ENCODE measurements around the gene FXYD3. TPM values are rescaled to one million over a fixed set of nuclear protein-coding genes. Genes with fewer than 3 reads are reported as not detected.

FXYD3 gene
- polyA plus RNA-seq, 1 donor from 2014 or later = not detected

GRCh38 chr19:35125749-35126623 lies 10.4 kb downstream of the FXYD3 start:
- no peaks in the 10 kb centered on the region for H4K20me1 ChIP-seq (ENCODE audit: insufficient read depth)
- no peaks in the 10 kb centered on the region for H3K9me2 ChIP-seq (ENCODE audit: insufficient read depth, low read length)
- H3F3A ChIP-seq (ENCODE audit: insufficient read depth, low read length, poor library complexity, severe bottlenecking) = no peaks in the 10 kb centered on the region
- no peaks in the 10 kb centered on the region for H3K27me3 ChIP-seq (ENCODE audit: insufficient read depth, low read depth, low read length)
- no peak overlapping the region for H3K9ac ChIP-seq (ENCODE audit: low read length)
- H3K36me3 ChIP-seq (ENCODE audit: insufficient read depth, low read length) = no peaks in the 10 kb centered on the region
- no peaks in the 10 kb centered on the region for H3K79me2 ChIP-seq (replicated peaks; ENCODE audit: insufficient read depth, low read length)
- H3K4me3 ChIP-seq (ENCODE audit: low read length) = no peak overlapping the region
- no peak overlapping the region for H3K27ac ChIP-seq (ENCODE audit: low read length)
- no peak overlapping the region for H2AFZ ChIP-seq (ENCODE audit: low read depth, low read length)
- TF ChIP-seq EZH2 (IDR thresholded peaks at IDR 0.05; ENCODE audit: borderline replicate concordance, insufficient read depth, low read length, poor library complexity, severe bottlenecking) = no peak
- TF ChIP-seq TAF1 (IDR thresholded peaks at IDR 0.05; ENCODE audit: low read depth) = no peak
- TF ChIP-seq REST (IDR thresholded peaks at IDR 0.05; ENCODE audit: borderline replicate concordance) = no peak
- no peak for TF ChIP-seq SMC3 (conservative IDR thresholded peaks at IDR 0.05; ENCODE audit: poor library complexity)
- TF ChIP-seq, protein P1, sequence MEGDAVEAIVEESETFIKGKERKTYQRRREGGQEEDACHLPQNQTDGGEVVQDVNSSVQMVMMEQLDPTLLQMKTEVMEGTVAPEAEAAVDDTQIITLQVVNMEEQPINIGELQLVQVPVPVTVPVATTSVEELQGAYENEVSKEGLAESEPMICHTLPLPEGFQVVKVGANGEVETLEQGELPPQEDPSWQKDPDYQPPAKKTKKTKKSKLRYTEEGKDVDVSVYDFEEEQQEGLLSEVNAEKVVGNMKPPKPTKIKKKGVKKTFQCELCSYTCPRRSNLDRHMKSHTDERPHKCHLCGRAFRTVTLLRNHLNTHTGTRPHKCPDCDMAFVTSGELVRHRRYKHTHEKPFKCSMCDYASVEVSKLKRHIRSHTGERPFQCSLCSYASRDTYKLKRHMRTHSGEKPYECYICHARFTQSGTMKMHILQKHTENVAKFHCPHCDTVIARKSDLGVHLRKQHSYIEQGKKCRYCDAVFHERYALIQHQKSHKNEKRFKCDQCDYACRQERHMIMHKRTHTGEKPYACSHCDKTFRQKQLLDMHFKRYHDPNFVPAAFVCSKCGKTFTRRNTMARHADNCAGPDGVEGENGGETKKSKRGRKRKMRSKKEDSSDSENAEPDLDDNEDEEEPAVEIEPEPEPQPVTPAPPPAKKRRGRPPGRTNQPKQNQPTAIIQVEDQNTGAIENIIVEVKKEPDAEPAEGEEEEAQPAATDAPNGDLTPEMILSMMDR (IDR thresholded peaks at IDR 0.05; ENCODE audit: poor library complexity, severe bottlenecking) = no peak
- TF ChIP-seq EP300 (conservative IDR thresholded peaks at IDR 0.05; ENCODE audit: poor library complexity, severe bottlenecking) = no peak
- no peak for TF ChIP-seq MXI1 (conservative IDR thresholded peaks at IDR 0.05; ENCODE audit: poor library complexity, severe bottlenecking)
- TF ChIP-seq RAD21 (conservative IDR thresholded peaks at IDR 0.05) = no peak
- no peak for TF ChIP-seq POLR2AphosphoS5 (IDR thresholded peaks at IDR 0.05)
- H3K9me3 ChIP-seq (ENCODE audit: low read length) = no peaks in the 10 kb centered on the region
- no peak overlapping the region for H3K4me2 ChIP-seq (ENCODE audit: low read length)

DNA sequence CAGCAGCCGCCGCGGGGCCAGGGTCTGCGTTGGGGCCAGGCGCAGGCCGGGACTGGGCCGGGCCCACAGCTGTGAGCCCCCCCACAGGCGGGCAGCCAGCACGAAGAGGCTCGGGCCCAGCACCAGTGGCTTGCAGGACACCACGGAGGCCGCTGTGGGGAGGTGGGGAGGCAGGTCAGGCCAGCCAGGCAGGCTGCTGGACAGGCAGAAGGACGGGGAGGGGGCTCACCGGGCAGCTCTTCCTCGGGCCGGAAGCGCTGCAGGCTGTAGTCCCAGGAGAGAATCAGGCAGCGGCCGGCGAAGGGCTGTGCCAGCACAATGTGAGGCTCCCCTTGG lies 11.0 kb downstream of the FXYD3 start:
- H3K27ac ChIP-seq (ENCODE audit: low read length) = no peak overlapping the region
- H4K20me1 ChIP-seq (ENCODE audit: insufficient read depth) = no peaks in the 10 kb centered on the region
- H3K79me2 ChIP-seq (replicated peaks; ENCODE audit: insufficient read depth, low read length) = no peaks in the 10 kb centered on the region
- H3K9me3 ChIP-seq (ENCODE audit: low read length) = no peaks in the 10 kb centered on the region
- H3K4me2 ChIP-seq (ENCODE audit: low read length) = no peak overlapping the region
- no peak overlapping the region for H3K9ac ChIP-seq (ENCODE audit: low read length)
- H2AFZ ChIP-seq (ENCODE audit: low read depth, low read length) = no peak overlapping the region
- no peak for TF ChIP-seq REST (IDR thresholded peaks at IDR 0.05; ENCODE audit: borderline replicate concordance)
- TF ChIP-seq TAF1 (IDR thresholded peaks at IDR 0.05; ENCODE audit: low read depth) = no peak
- no peak for TF ChIP-seq RAD21 (conservative IDR thresholded peaks at IDR 0.05)
- TF ChIP-seq POLR2AphosphoS5 (IDR thresholded peaks at IDR 0.05) = no peak
- no peak for TF ChIP-seq EZH2 (IDR thresholded peaks at IDR 0.05; ENCODE audit: borderline replicate concordance, insufficient read depth, low read length, poor library complexity, severe bottlenecking)
- TF ChIP-seq EP300 (conservative IDR thresholded peaks at IDR 0.05; ENCODE audit: poor library complexity, severe bottlenecking) = no peak
- TF ChIP-seq, protein P1 (IDR thresholded peaks at IDR 0.05; ENCODE audit: poor library complexity, severe bottlenecking) = no peak
- no peak for TF ChIP-seq MXI1 (conservative IDR thresholded peaks at IDR 0.05; ENCODE audit: poor library complexity, severe bottlenecking)
- TF ChIP-seq SMC3 (conservative IDR thresholded peaks at IDR 0.05; ENCODE audit: poor library complexity) = no peak
- no peaks in the 10 kb centered on the region for H3F3A ChIP-seq (ENCODE audit: insufficient read depth, low read length, poor library complexity, severe bottlenecking)
- H3K27me3 ChIP-seq (ENCODE audit: insufficient read depth, low read depth, low read length) = no peaks in the 10 kb centered on the region
- no peaks in the 10 kb centered on the region for H3K36me3 ChIP-seq (ENCODE audit: insufficient read depth, low read length)
- no peak overlapping the region for H3K4me3 ChIP-seq (ENCODE audit: low read length)
- H3K9me2 ChIP-seq (ENCODE audit: insufficient read depth, low read length) = no peaks in the 10 kb centered on the region
